DOHH2 (cell line): ENCODE results near the gene EXOC3.

ENCODE experiments used
- CTCF ChIP-seq: fragments of 200-600 bp; sonication (generic); IDR thresholded peaks from one replicate; pipeline ENCODE4 v1.5.1; 2014; ENCODE audit warnings: antibody characterized with exemption, mild to moderate bottlenecking, low read depth, low read length; ENCODE audit not compliant: poor library complexity, severe bottlenecking
- EZH2phosphoT487 ChIP-seq: fragments of 200-600 bp; sonication (generic); IDR thresholded peaks from 2 replicates; pipeline ENCODE4 v1.6.1; 2017; ENCODE audit warnings: borderline replicate concordance, mild to moderate bottlenecking, antibody characterized with exemption, low read length, moderate library complexity, mixed read lengths

- TF ChIP-seq CTCF (no peak), EZH2phosphoT487 (no peak)
Observed at GRCh38 chr5:448766-449090, 5.8 kb downstream of the EXOC3 start.
